Amniotic epithelial cell (primary cell): ENCODE results near the gene MEN1.

Source experiments
- DNase-seq: peaks from one replicate; pipeline ENCODE4 v3.0.0-alpha.2; 2010; ENCODE audit warnings: low read depth

MEN1 gene

DNA sequence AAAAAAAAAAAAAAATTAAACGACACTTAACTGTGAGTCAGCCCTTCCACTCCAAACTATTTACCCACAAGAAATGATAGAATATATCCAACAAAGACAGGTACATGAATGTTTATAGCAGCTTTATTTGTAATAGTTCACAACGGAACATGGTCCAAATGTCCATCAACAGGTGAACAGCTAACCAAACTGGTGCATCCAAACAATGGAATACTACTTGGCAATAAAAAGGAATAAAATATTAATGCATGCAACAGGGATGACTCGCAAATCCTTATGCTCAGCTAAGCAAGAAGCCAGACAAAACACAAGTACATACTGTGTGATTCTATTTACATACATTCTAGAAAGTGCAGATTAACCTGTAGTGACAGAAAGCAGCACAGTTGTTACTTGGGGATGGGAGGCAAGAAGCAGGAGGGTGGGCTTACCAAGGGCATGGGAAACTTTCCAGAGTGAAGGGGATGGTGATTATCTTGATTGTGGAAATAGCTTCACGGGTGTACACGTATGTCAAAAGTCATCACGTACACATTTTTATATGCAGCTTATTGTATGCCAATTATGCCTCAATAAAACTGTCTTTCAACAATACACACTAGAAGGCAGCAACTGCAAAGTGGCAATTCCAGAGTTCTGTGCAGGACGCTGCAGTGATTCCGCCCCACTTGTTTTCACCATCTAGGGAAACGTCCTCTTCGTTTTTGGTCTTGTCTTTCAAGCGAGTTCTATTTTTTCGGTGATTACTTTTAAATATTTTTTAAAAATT is 25.4 kb downstream of the MEN1 start:
- DNase-seq: no peak

GRCh38 chr11:64778473-64779298 is 31.7 kb downstream of the MEN1 start, which contains the start of gene SF1:
Gene SF1 (minus strand): TSS chr11:64778542. CDS start chr11:64778392, 150 bp downstream.
- DNase-seq: peak; percentile 99

DNA sequence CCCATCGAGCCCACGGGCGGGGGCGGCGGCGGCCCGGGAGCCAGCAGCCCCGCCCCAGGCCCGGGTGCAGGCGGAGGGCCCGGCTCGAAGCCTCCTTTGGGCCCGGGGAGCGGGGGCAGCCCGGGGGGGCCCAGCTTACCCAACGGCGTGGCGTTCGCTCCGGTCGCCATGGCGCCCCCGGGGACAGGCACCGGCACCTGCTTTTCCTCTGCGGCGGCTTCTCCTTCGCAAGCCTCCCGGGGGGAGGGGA is 32.2 kb downstream of the MEN1 start:
- no peak for DNase-seq

DNA sequence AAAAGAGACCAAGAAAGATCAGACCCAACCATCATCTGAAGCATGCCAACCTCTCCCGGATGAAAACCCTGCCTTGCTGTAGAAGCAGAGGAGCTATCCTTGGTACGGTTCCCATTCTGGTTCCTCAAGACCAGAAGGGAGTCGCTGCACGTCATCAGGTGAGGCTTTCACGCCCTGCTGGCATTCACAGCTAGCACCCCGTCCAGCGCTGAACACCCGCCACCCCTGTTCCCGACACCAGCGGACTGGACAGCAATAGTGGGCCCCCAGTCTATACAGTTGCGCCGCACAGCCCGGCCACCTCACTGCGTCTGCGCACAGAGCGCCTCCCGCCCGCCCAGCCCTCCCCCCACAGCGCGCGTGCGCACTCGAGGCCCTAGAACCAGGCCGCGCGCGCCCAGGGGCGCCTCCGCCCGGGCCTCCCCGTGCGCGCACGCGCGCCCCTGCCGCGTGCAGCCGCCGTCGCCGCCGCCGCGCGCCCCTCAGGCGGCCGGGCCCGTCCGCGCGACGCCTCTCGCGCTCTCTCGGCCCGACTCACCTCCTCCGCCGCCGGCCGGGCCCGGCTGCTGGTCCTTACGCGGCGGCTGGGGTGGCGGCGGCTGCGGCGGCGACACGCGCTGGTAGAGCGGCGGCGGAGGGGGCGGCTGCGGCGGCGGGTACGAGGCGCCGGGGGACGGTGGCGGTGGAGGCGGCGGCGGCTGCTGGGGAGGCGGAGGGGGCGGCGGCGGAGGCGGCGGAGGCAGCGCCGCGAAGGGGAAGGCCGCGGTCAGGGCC is 32.7 kb downstream of the MEN1 start:
- peak; percentile 80 for DNase-seq

GRCh38 chr11:64776875-64777274 is 33.5 kb downstream of the MEN1 start:
- DNase-seq: no peak

DNA sequence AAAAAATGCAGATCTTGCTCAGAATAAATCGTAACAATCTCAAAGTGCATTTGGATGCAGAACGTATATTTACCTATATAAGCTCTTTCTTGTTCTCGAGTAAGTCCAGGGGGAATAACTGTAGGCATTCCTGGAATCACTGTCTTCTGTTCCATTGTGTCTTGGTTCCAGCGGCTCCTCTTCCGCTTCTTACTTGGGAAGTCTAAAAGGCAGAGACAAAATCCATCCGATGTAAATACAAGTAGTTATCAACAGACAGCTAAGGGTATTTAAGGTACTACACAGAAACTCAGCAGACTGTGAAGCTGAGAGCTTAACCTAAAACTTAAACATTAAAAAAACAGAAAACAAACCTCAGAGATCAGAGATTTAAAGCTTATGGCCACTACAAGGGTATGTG is 33.9 kb downstream of the MEN1 start:
- DNase-seq: no peak

DNA sequence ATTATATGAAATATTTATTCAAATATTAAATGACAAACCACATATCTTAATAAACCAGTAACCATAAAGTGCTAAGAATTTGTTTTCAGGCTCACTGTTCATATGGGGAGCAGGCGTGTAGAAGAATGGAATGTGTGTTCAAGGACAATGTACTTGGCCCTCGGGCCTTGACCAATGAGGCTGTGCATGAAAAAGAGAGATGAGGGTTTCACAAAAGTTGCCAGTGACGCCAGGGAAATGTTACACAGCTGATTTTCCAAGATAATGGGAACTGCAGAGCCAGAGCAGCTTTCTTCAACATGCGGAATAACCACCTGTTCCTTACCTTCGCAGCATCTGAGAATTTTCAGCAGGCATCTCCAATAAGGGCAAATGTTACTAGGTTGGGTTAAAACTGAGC is 36.2 kb downstream of the MEN1 start:
- DNase-seq: no peak

GRCh38 chr11:64772303-64773018 is 37.9 kb downstream of the MEN1 start:
- DNase-seq: no peak

GRCh38 chr11:64771861-64772260 is 38.5 kb downstream of the MEN1 start:
- DNase-seq: no peak

- DNase-seq: no peak
Measured at GRCh38 chr11:64770120-64770519, 40.2 kb downstream of the MEN1 start.

DNA sequence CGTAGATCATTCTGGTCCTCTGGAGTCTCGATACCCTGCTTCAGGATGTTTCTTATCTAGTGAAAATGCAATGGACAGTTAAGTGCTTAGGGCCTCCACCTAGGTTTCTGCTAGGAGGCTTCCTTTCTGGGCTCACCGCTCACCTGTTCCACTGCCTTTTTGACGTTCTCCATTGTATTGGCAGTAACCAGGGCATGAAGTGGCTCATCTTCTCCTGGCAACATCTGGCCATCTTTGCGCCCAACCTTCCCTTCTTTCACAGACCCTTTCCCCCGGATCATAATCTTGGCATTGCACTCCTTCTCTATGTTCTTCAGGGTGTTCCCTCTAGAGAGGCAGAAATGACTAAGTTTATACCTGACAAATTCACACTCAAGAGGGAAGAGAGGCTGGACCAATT is 41.1 kb downstream of the MEN1 start:
- DNase-seq: no peak

DNA sequence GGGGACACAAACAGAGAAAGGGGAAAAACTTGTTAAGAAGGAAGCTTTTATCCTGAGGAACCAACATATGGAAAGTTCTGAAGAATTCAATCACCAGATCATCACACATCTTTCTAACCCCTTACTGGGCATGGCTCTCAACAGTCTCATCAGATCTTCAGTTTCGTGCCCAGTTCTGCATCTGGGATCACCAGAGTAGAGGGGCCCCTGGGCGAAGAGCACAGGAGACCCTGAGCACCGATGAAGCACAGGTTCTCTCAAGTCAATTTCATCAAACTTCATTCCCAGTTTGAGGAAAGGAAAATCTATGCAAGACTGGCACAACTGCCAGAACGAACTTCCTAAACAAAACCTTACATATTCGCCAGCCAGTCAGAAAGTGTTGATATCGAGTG is 42.1 kb downstream of the MEN1 start:
- no peak for DNase-seq

- peak; percentile 52 for DNase-seq
Measured at GRCh38 chr11:64767344-64768299, 42.7 kb downstream of the MEN1 start.

- no peak for DNase-seq
Measured at GRCh38 chr11:64766881-64767280, 43.5 kb downstream of the MEN1 start.

DNA sequence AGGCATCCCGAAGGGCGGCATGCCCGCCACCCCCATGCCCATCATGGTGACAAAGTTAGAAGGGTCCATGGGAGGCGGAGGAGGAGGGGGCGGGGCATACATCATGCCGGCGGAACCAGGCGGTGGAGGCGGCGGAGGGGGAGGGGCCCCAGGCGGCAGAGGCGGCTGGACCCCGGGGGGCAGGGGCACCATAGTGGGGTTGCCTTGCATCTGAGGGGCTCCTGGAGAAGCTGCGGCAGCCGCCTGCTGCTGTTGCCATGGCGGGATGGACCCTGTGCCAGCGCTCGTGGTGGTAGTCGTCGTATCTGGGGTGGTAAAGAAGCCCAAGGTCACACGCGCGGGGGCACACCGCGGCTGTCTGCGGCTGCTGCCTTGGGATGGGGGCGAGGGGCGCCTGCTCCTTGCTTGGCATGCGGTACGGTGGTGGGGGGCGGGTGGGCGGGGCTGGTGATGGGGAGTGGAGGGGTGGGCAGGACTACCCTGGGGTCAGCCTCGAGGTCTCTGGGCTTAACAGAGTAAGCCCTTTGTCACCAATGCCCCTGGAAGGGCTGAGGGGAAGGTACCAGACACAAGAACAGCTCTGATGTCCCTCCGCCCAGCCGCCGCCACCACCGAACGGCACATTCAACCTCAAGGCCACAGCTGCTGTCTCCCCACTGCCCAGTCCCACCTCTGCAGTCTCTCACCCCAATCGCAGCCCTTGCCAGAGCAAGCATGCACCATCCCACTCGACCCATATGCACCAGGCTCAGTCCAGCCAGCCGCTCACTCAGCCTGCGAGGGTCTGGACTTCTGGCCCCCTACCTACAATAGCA is 44.3 kb downstream of the MEN1 start:
- DNase-seq: no peak

DNA sequence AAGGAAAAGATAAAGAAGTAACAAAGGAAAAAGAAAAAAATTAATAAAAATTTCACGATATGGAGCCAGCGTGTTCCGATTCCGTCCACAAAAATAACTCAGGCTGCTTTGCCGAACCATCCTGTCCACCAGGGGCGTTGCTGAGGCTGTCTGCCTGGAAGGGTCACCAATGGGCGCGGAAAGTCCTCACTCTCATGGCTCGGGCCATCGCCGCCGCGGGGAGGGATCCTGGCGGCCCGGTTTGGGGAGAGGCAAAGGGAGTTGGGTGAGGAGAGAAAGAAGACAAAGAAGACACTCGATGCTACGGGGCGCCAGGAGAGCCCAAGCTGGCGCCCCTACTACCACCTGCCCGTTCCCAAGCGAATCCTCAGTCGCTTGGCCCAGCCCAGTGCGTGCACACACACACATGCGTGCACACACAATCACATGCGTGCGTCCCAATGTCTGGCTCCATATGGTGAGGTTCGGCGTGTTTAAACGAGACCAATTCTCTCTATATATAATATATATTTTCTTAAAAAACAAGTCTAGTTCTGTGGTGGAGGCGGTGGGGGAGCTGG is 45.0 kb downstream of the MEN1 start:
- no peak for DNase-seq

DNA sequence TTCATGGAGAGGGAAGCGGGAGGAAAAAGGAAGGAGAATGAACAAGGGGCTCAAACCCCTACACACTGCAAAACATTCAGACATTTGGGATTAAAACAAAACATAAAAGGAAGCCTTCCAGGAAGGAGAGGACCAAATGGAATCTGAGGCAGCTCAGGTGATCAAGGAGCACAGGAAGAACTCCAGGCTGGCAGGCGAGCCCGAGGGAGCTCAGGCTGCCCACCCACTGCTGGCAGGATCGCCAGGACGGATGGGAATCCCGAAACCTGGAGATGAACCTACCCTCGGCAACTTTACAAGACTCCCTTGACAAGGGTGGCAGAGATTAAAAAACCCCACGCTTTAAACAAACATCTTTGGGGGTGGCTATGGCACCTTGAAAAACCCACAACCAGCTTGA is 45.6 kb downstream of the MEN1 start:
- no peak for DNase-seq

GRCh38 chr11:64764040-64764611 is 46.2 kb downstream of the MEN1 start:
- DNase-seq: no peak

GRCh38 chr11:64763526-64764039 is 46.8 kb downstream of the MEN1 start:
- no peak for DNase-seq
